A204.1 (cell line): ENCODE measurements around the gene KIF26A.

Experiments used
- FAIRE-seq: peaks from 2 replicates; lab custom pipeline; 2012; peaks lifted over from hg19 to GRCh38; lab: Jason Lieb, UNC

The KIF26A gene

GRCh38 chr14:104101651-104102281, 36.6 kb upstream of the KIF26A start:
- no peak for FAIRE-seq

GRCh38 chr14:104102282-104102914, 36.0 kb upstream of the KIF26A start:
- no peak for FAIRE-seq

- no peak for FAIRE-seq
These were observed 35.3 kb upstream of the KIF26A start for GRCh38 chr14:104103061-104103445.

GRCh38 chr14:104103446-104104075, 34.8 kb upstream of the KIF26A start:
- no peak for FAIRE-seq

- FAIRE-seq: no peak
These were observed 34.1 kb upstream of the KIF26A start for GRCh38 chr14:104104076-104104901.

GRCh38 chr14:104105071-104105821, 33.1 kb upstream of the KIF26A start:
- FAIRE-seq: no peak

- no peak for FAIRE-seq
These were observed 32.4 kb upstream of the KIF26A start for GRCh38 chr14:104105822-104106470.

GRCh38 chr14:104106471-104106991, 31.9 kb upstream of the KIF26A start:
- no peak for FAIRE-seq

GRCh38 chr14:104107101-104107581, 31.2 kb upstream of the KIF26A start:
- no peak for FAIRE-seq

GRCh38 chr14:104107611-104108569, 30.5 kb upstream of the KIF26A start:
- no peak for FAIRE-seq

GRCh38 chr14:104108570-104109541, 29.5 kb upstream of the KIF26A start:
- FAIRE-seq: no peak

- FAIRE-seq: no peak
These were observed 28.5 kb upstream of the KIF26A start for GRCh38 chr14:104109731-104110361.

- no peak for FAIRE-seq
These were observed 27.7 kb upstream of the KIF26A start for GRCh38 chr14:104110491-104111209.

GRCh38 chr14:104111301-104112112, 26.9 kb upstream of the KIF26A start:
- FAIRE-seq: no peak

GRCh38 chr14:104112113-104112505, 26.3 kb upstream of the KIF26A start:
- FAIRE-seq: no peak
